Ureter (tissue), 1 donor: ENCODE measurements around the gene CAPN5. TPM values are rescaled to one million over a fixed set of nuclear protein-coding genes. Genes with fewer than 3 reads are reported as not detected.
"Not testable (repeated sequence)": the region's sequence is repeated elsewhere in the genome, so short reads cannot be mapped to it uniquely, and the experiment has no call there.

Experiments
- DNase-seq: peaks from one replicate; pipeline ENCODE4 v3.0.0-alpha.2; 2020; ENCODE audit warnings: low spot score
- total RNA-seq: library from RNA; stranded (reverse); gene quantifications from one replicate; pipeline ENCODE4 v1.2.4, GENCODE V29; 2023
- donor health status: DM: yes; HTN: yes; CAD: no.

The CAPN5 gene
- total RNA-seq, 1 donor from 2014 or later, result 143 TPM

GRCh38 chr11:77096591-77097019, 29.8 kb downstream of the CAPN5 start:
- no peak for DNase-seq

- DNase-seq, result not testable (repeated sequence)
Observed at GRCh38 chr11:77097180-77097579, 30.4 kb downstream of the CAPN5 start.

- DNase-seq, result no peak
Observed at GRCh38 chr11:77100166-77101042, 33.6 kb downstream of the CAPN5 start.

GRCh38 chr11:77101043-77101537, 34.3 kb downstream of the CAPN5 start:
- DNase-seq, result no peak

- DNase-seq, result no peak
Observed at GRCh38 chr11:77102246-77103210, 35.8 kb downstream of the CAPN5 start, which contains the start of gene OMP. Gene OMP, plus strand, starts transcription at chr11:77102840. Its CDS starts 0 bp downstream, at chr11:77102840.

GRCh38 chr11:77103319-77103718, 36.5 kb downstream of the CAPN5 start:
- DNase-seq, result no peak

GRCh38 chr11:77104727-77105126, 38.0 kb downstream of the CAPN5 start:
- no peak for DNase-seq

- no peak for DNase-seq
Observed at GRCh38 chr11:77106321-77106720, 39.5 kb downstream of the CAPN5 start.

GRCh38 chr11:77106759-77107158, 40.0 kb downstream of the CAPN5 start:
- DNase-seq, result no peak

GRCh38 chr11:77107950-77108349, 41.2 kb downstream of the CAPN5 start:
- DNase-seq, result peak; percentile 77

- no peak for DNase-seq
Observed at GRCh38 chr11:77108436-77108835, 41.7 kb downstream of the CAPN5 start.

- DNase-seq, result no peak
Observed at GRCh38 chr11:77109236-77110019, 42.7 kb downstream of the CAPN5 start.

GRCh38 chr11:77110836-77111235, 44.1 kb downstream of the CAPN5 start:
- no peak for DNase-seq

GRCh38 chr11:77111277-77111676, 44.5 kb downstream of the CAPN5 start:
- no peak for DNase-seq

GRCh38 chr11:77111946-77112345, 45.2 kb downstream of the CAPN5 start:
- no peak for DNase-seq

GRCh38 chr11:77112641-77113381, 46.0 kb downstream of the CAPN5 start:
- no peak for DNase-seq

GRCh38 chr11:77113382-77114088, 46.8 kb downstream of the CAPN5 start:
- no peak for DNase-seq

GRCh38 chr11:77114089-77114463, 47.3 kb downstream of the CAPN5 start:
- DNase-seq, result no peak

GRCh38 chr11:77115181-77115611, 48.4 kb downstream of the CAPN5 start:
- DNase-seq, result no peak

- no peak for DNase-seq
Observed at GRCh38 chr11:77115956-77116355, 49.2 kb downstream of the CAPN5 start.
